Kidney epithelial cell (primary cell): ENCODE data around the gene KIFC1. TPM values are rescaled to one million over a fixed set of nuclear protein-coding genes. Genes with fewer than 3 reads are reported as not detected.

Experiments
- DNase-seq: peaks from one replicate; pipeline ENCODE4 v3.0.0-alpha.2; 2010; ENCODE audit warnings: low read depth
- H3K27me3 ChIP-seq: 2 replicates; pipeline ENCODE4 v1.6.0; 2011; ENCODE audit warnings: low read length; ENCODE audit not compliant: control insufficient read depth, insufficient read depth
- H3K36me3 ChIP-seq: 2 replicates; pipeline ENCODE4 v1.5.1; 2011; ENCODE audit warnings: low read length; ENCODE audit not compliant: control insufficient read depth, insufficient read depth
- H3K4me3 ChIP-seq: 2 replicates; pipeline ENCODE4 v1.5.1; 2011; ENCODE audit warnings: low read depth, mild to moderate bottlenecking, control low read depth, low read length
- CTCF ChIP-seq: IDR thresholded peaks from 2 replicates; pipeline ENCODE4 v1.5.1; 2011; ENCODE audit warnings: mild to moderate bottlenecking, moderate library complexity, low read length, control low read depth, inconsistent platforms; ENCODE audit not compliant: insufficient read depth, poor library complexity, severe bottlenecking
- total RNA-seq: library from RNA; depleted of rRNA; stranded (reverse); fragments of >200 nt; gene quantifications from 2 replicates; pipeline ENCODE4 v1.2.3, GENCODE V29; 2015

KIFC1 gene
- total RNA-seq, 1 donor from 2014 or later = 8.4 TPM

DNA sequence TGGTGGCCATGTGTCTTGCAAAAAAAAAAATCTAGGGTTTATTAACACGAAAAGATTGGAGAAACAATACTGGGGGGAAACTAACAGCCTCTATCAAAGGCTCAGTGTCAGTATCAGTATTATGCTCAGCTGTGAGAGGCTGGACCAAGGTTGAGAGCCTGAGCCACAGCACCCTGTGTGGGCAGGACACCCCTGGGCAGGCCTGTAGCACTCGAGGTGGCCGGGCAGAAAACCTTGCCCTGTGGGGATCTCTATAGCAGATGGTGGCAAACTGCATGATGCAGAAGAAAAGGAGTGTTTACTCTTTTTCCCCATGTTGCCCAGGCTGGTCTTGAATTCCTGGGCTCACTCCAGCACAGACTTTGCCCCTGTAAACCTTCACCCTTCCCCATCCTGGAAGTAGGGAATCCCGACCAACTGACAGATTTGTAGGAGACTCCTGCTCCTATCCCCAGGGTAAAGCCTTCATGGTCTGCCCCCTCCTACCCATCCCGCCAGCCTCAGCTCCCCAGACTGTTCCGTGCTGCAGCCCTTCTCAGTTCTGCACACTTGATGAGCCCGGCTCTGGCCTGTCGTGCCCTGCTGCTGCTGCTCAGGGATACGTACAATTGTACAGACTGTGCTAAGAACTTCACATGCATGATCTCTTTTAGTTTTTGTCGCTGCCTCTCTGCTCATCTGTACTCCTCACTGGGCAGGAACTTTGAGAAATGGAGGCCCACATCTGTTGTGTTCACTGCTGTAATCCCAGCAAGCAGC, 8.0 kb upstream of the KIFC1 start:
- TF ChIP-seq CTCF = no peak
- DNase-seq = no peak
- H3K36me3 ChIP-seq = no peaks in the 10 kb centered on the region
- no peaks in the 10 kb centered on the region for H3K27me3 ChIP-seq
- no peak overlapping the region for H3K4me3 ChIP-seq

GRCh38 chr6:33384581-33385020, 7.0 kb upstream of the KIFC1 start:
- no peaks in the 10 kb centered on the region for H3K36me3 ChIP-seq
- no peak overlapping the region for H3K4me3 ChIP-seq
- peak; percentile 49 for TF ChIP-seq CTCF
- no peak for DNase-seq
- H3K27me3 ChIP-seq = no peaks in the 10 kb centered on the region

- DNase-seq = no peak
- Histone ChIP-seq H3K4me3 (no peak overlapping the region), H3K27me3 (no peaks in the 10 kb centered on the region), H3K36me3 (no peaks in the 10 kb centered on the region)
- TF ChIP-seq CTCF = no peak
These were observed 1.4 kb upstream of the KIFC1 start for GRCh38 chr6:33390173-33390572.

DNA sequence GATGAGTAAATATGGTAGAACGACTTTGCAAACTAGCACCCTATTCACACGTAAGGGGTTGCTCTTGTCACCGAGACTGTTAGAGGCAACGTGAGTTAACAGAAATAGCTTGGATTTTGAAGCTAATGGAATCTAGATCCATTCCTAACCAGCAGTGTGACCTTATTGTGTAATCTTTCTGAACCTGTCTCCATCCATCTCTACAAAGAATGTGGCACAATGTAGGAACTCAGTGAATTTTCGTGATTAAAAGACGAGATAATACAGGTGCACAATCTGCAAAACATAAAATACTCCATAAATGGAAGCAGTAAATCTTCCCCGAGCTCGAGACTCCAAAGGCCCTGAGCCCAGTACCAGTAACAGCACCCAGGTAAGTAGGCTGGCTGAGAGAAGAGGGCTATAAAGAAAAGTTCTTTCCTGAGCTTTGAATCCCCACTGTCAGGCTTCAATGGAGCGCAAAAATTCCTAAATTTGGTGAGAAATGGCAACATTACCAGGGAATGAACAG, 801 bp upstream of the KIFC1 start:
- no peaks in the 10 kb centered on the region for H3K36me3 ChIP-seq
- TF ChIP-seq CTCF = no peak
- H3K4me3 ChIP-seq = no peak overlapping the region
- H3K27me3 ChIP-seq = no peaks in the 10 kb centered on the region
- no peak for DNase-seq

GRCh38 chr6:33391922-33392594, 435 bp downstream of the KIFC1 start:
- Histone ChIP-seq H3K27me3 (no peaks in the 10 kb centered on the region), H3K36me3 (no peaks in the 10 kb centered on the region), H3K4me3 (peak overlapping the region; percentile 99)
- no peak for TF ChIP-seq CTCF
- DNase-seq = no peak
